Neuronal stem cell (in vitro differentiated cells): ENCODE measurements around the gene ARHGAP25.

Source experiments
- DNase-seq: peaks from one replicate; pipeline ENCODE4 v3.0.0-alpha.2; 2013; ENCODE audit warnings: low spot score
- H2AFZ ChIP-seq: one replicate; pipeline ENCODE4 v1.6.1; 2013; ENCODE audit warnings: mild to moderate bottlenecking, low read length, inconsistent platforms
- H2AK5ac ChIP-seq: 2 replicates; pipeline ENCODE4 v1.6.1; 2013; ENCODE audit warnings: low read depth, mild to moderate bottlenecking, inconsistent platforms, low read length, moderate library complexity, mixed read lengths
- H2BK120ac ChIP-seq: 2 replicates; pipeline ENCODE4 v1.6.1; 2013; ENCODE audit warnings: low read depth, mild to moderate bottlenecking, inconsistent platforms, low read length, moderate library complexity, mixed read lengths
- H2BK12ac ChIP-seq: one replicate; pipeline ENCODE4 v1.6.1; 2013; ENCODE audit warnings: low read length, inconsistent platforms
- H2BK15ac ChIP-seq: 2 replicates; pipeline ENCODE4 v1.6.1; 2013; ENCODE audit warnings: mild to moderate bottlenecking, low read length, inconsistent platforms, mixed read lengths
- H2BK5ac ChIP-seq: one replicate; pipeline ENCODE4 v1.6.1; 2013; ENCODE audit warnings: inconsistent platforms, mild to moderate bottlenecking, low read length, moderate library complexity
- H3K14ac ChIP-seq: one replicate; pipeline ENCODE4 v1.6.1; 2013; ENCODE audit warnings: low read length, inconsistent platforms
- H3K18ac ChIP-seq: 2 replicates; pipeline ENCODE4 v1.6.1; 2013; ENCODE audit warnings: low read length, inconsistent platforms
- H3K23ac ChIP-seq: 2 replicates; pipeline ENCODE4 v1.6.1; 2013; ENCODE audit warnings: low read depth, mild to moderate bottlenecking, mixed read lengths, low read length, inconsistent platforms; ENCODE audit not compliant: poor library complexity
- H3K27ac ChIP-seq: replicated peaks from 3 replicates; pipeline ENCODE4 v1.5.1; 2013; ENCODE audit warnings: low read length, inconsistent platforms
- H3K27me3 ChIP-seq, 3 experiments: 2 replicates each; pipeline ENCODE4 v1.6.1; 2013; ENCODE audit warnings: low read length in 3 of 3, mild to moderate bottlenecking in 2 of 3, inconsistent platforms in 1 of 3, low read depth in 1 of 3, mixed read lengths in 1 of 3, moderate library complexity in 1 of 3; ENCODE audit not compliant: control insufficient read depth in 3 of 3, insufficient read depth in 3 of 3
- H3K36me3 ChIP-seq, 2 donors: replicated peaks in 1 of 2; 2 replicates each; pipeline ENCODE4 v1.6.1; 2013; ENCODE audit warnings: low read length in 2 of 2; ENCODE audit not compliant: control insufficient read depth in 2 of 2, insufficient read depth in 2 of 2
- H3K4ac ChIP-seq: 2 replicates; pipeline ENCODE4 v1.6.1; 2013; ENCODE audit warnings: inconsistent platforms, mild to moderate bottlenecking, low read length, moderate library complexity
- H3K4me1 ChIP-seq, 2 donors: 1 replicate in 1 of 2; 2 replicates in 1 of 2; pipeline ENCODE4 v1.6.1; 2013; ENCODE audit warnings: low read length in 2 of 2, low read depth in 1 of 2; ENCODE audit not compliant: control insufficient read depth in 2 of 2, insufficient read depth in 1 of 2
- H3K4me2 ChIP-seq: one replicate; pipeline ENCODE4 v1.6.1; 2013; ENCODE audit warnings: mild to moderate bottlenecking, low read length, inconsistent platforms; ENCODE audit not compliant: insufficient read depth, poor library complexity, severe bottlenecking
- H3K4me3 ChIP-seq, 2 donors: 2 replicates each; pipeline ENCODE4 v1.5.1; 2013; ENCODE audit warnings: low read length in 2 of 2, mild to moderate bottlenecking in 2 of 2, inconsistent platforms in 1 of 2, moderate library complexity in 1 of 2
- H3K79me1 ChIP-seq: one replicate; pipeline ENCODE4 v1.6.1; 2013; ENCODE audit warnings: low read depth, mild to moderate bottlenecking, inconsistent platforms, low read length, moderate library complexity
- H3K9ac ChIP-seq: one replicate; pipeline ENCODE4 v1.6.1; 2013; ENCODE audit warnings: mild to moderate bottlenecking, low read depth, low read length, inconsistent platforms; ENCODE audit not compliant: poor library complexity
- H3K9me3 ChIP-seq, 2 donors: replicated peaks in 1 of 2; 2 replicates each; pipeline versions ENCODE3 to v1.6.1; 2013; ENCODE audit warnings: low read length in 2 of 2, mild to moderate bottlenecking in 2 of 2, inconsistent platforms in 1 of 2, low read depth in 1 of 2, mixed read lengths in 1 of 2, moderate library complexity in 1 of 2; ENCODE audit not compliant: control insufficient read depth in 2 of 2, insufficient read depth in 1 of 2
- H4K8ac ChIP-seq: one replicate; pipeline ENCODE4 v1.6.1; 2013; ENCODE audit warnings: low read depth, mild to moderate bottlenecking, inconsistent platforms, low read length, moderate library complexity
- H4K91ac ChIP-seq: one replicate; pipeline ENCODE4 v1.6.1; 2013; ENCODE audit warnings: low read length, low read depth, mild to moderate bottlenecking, inconsistent platforms; ENCODE audit not compliant: poor library complexity
- WGBS, 2 donors: extraction: QIAGEN DNeasy Blood & Tissue Kit; methylation state at CpG; one replicate each; pipeline ENCODE4 v1.1.7; 2013; ENCODE audit warnings: missing lambda C conversion rate in 2 of 2, mixed read lengths in 1 of 2; ENCODE audit not compliant: insufficient read length in 2 of 2, insufficient replicate concordance in 1 of 2; ENCODE audit errors: extremely low coverage in 2 of 2; 5-methylcytosine and 5-hydroxymethylcytosine counted together

Gene ARHGAP25

DNA sequence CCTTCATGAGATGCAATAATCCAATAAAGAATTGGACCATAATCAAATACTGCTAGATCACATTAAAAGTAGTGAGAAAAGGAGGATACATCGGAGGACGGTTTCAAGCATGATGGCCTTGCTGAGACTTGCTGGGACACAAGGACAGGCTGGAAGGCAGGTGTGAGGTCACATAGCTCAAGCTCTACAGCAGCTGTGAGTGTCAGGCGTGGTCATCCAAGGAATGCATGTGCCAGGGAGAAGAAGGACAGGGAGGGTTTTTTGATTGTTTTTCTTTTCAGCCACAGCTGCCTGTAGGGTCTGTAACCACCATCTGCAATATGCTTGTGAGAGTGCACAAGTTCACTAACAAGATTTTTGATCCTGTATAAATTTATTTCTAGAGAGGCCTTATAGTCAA lies 79.0 kb downstream of the ARHGAP25 start:
- Histone ChIP-seq H3K79me1 (no peaks in the 10 kb centered on the region), H2BK15ac (no peak overlapping the region), H3K36me3 (no peaks in the 10 kb centered on the region), H3K4ac (no peak overlapping the region), H3K4me2 (no peak overlapping the region), H4K8ac (no peak overlapping the region), H4K91ac (no peak overlapping the region), H3K4me3 (peak overlapping the region in 1 of 2 donors; percentile 61), H3K23ac (no peak overlapping the region), H2AFZ (no peak overlapping the region), H2BK5ac (no peak overlapping the region), H3K4me1 (no peaks in the 10 kb centered on the region), H3K27ac (no peak overlapping the region), H3K14ac (no peak overlapping the region), H3K9ac (no peak overlapping the region), H2AK5ac (no peak overlapping the region), H3K9me3 (no peaks in the 10 kb centered on the region), H2BK12ac (no peak overlapping the region), H2BK120ac (no peak overlapping the region), H3K18ac (no peak overlapping the region), H3K27me3 (no peaks in the 10 kb centered on the region)
- DNase-seq = no peak
- WGBS, 2 donors = no CpG with 5 or more reads among the region's 3 CpGs

DNA sequence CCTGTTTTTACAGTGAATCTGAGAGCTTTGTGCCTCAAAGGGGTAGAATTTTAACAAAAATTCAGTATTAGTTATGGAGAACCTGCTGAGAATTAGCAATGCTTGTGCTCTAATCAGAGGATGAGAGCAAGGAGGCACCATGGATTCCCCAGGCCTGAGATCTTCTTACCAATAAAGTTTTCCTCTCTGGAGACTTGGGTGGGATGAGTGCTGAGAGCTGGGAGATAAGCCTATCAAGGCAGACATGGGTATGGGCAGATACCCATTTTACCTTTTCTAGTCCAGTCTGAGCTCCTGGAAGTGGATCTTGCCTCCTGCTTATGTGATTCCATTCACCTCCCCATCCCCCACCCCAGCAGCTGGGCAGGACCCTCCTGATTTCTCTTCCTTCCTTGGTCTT lies 82.7 kb downstream of the ARHGAP25 start:
- no peak overlapping the region for H2AFZ ChIP-seq
- no peak overlapping the region for H3K18ac ChIP-seq
- H3K9ac ChIP-seq = no peak overlapping the region
- no peak overlapping the region for H4K91ac ChIP-seq
- no peak overlapping the region for H3K23ac ChIP-seq
- no peak overlapping the region for H4K8ac ChIP-seq
- DNase-seq = no peak
- no peaks in the 10 kb centered on the region for H3K4me1 ChIP-seq
- H3K9me3 ChIP-seq = no peaks in the 10 kb centered on the region
- H3K4me3 ChIP-seq = no peak overlapping the region
- no peak overlapping the region for H3K4me2 ChIP-seq
- no peaks in the 10 kb centered on the region for H3K79me1 ChIP-seq
- H3K36me3 ChIP-seq = no peaks in the 10 kb centered on the region
- H2BK120ac ChIP-seq = no peak overlapping the region
- H2BK15ac ChIP-seq = no peak overlapping the region
- H3K27me3 ChIP-seq = no peaks in the 10 kb centered on the region
- no peak overlapping the region for H3K4ac ChIP-seq
- H2AK5ac ChIP-seq = no peak overlapping the region
- no peak overlapping the region for H2BK12ac ChIP-seq
- H2BK5ac ChIP-seq = no peak overlapping the region
- H3K27ac ChIP-seq = no peak overlapping the region
- H3K14ac ChIP-seq = no peak overlapping the region

DNA sequence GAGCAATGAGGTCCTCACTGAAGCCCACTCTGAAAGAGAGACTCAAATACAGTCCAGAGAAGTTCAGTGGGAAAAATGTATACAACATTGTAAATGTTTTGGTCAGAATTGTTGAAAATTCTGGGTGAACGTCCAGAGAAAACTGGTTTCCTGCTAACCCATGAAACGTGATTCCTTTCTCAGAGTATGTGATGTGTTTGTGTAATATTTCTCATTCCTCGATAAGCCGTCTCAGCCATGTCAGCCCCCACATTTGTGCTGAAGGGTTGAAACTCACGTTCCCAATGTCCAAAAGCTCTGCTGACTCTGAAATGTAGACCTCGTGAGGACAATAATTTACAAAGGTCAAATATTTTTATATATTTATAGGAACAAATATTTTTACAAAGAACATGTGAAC lies 84.9 kb downstream of the ARHGAP25 start:
- H2AK5ac ChIP-seq = no peak overlapping the region
- no peaks in the 10 kb centered on the region for H3K27me3 ChIP-seq
- no peak overlapping the region for H2BK15ac ChIP-seq
- no peak overlapping the region for H3K23ac ChIP-seq
- no peak overlapping the region for H4K8ac ChIP-seq
- H3K9ac ChIP-seq = no peak overlapping the region
- no peaks in the 10 kb centered on the region for H3K79me1 ChIP-seq
- H3K9me3 ChIP-seq = no peaks in the 10 kb centered on the region
- no peak overlapping the region for H3K4me3 ChIP-seq
- no peak overlapping the region for H3K27ac ChIP-seq
- no peak overlapping the region for H2BK120ac ChIP-seq
- no peak overlapping the region for H2AFZ ChIP-seq
- H3K4me2 ChIP-seq = no peak overlapping the region
- H2BK5ac ChIP-seq = no peak overlapping the region
- no peak overlapping the region for H3K4ac ChIP-seq
- no peaks in the 10 kb centered on the region for H3K36me3 ChIP-seq
- H2BK12ac ChIP-seq = no peak overlapping the region
- H3K14ac ChIP-seq = no peak overlapping the region
- no CpG with 5 or more reads among the region's 6 CpGs for WGBS, 2 donors
- no peak for DNase-seq
- no peak overlapping the region for H4K91ac ChIP-seq
- H3K4me1 ChIP-seq = no peaks in the 10 kb centered on the region
- no peak overlapping the region for H3K18ac ChIP-seq

DNA sequence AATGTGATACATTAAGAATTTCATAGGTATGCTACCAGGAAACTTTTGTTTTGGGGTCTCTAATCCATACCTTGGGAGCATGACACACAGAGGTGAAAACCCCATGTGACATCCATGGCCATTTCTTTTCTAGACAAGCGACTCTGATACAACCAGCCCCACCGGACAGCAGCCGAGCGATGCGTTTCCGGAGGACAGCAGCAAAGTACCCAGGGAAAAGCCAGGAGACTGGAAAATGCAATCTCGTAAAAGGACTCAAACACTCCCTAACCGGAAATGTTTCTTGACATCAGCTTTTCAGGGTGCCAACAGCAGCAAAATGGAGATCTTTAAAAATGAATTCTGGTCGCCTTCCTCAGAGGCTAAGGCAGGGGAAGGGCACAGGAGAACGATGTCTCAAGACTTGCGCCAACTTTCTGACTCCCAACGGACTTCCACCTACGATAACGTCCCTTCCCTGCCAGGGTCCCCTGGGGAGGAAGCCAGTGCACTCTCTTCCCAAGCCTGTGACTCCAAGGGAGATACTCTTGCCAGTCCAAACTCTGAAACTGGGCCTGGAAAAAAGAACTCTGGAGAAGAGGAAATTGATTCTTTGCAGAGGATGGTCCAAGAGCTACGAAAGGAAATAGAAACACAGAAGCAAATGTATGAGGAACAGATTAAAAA lies 87.7 kb downstream of the ARHGAP25 start:
- Histone ChIP-seq H3K9me3 (no peaks in the 10 kb centered on the region), H2BK12ac (no peak overlapping the region), H2BK120ac (no peak overlapping the region), H3K23ac (no peak overlapping the region), H4K8ac (no peak overlapping the region), H2BK5ac (no peak overlapping the region), H2AFZ (no peak overlapping the region), H3K27me3 (no peaks in the 10 kb centered on the region), H3K4ac (no peak overlapping the region), H3K4me1 (no peaks in the 10 kb centered on the region), H2BK15ac (no peak overlapping the region), H3K18ac (no peak overlapping the region), H3K14ac (no peak overlapping the region), H4K91ac (no peak overlapping the region), H3K4me2 (no peak overlapping the region), H3K36me3 (no peaks in the 10 kb centered on the region), H3K9ac (no peak overlapping the region), H3K4me3 (no peak overlapping the region), H3K27ac (no peak overlapping the region), H3K79me1 (no peaks in the 10 kb centered on the region), H2AK5ac (no peak overlapping the region)
- DNase-seq = no peak
- no CpG with 5 or more reads among the region's 15 CpGs for WGBS, 2 donors
